SJCRH30 (cell line): ENCODE results near the gene CIBAR2. TPM values are rescaled to one million over a fixed set of nuclear protein-coding genes. Genes with fewer than 3 reads are reported as not detected.
A peak's percentile ranks its signal among the peaks of the same experiment; 100 is the strongest.

Experiments
- DNase-seq, 2 experiments: peaks; one replicate each; pipeline ENCODE4 v3.0.0-alpha.2; 2015 to 2020
- H3K27ac ChIP-seq: fragments of 250-450 bp; sonication (Bioruptor Pico); 2 replicates; pipeline ENCODE4 v1.5.1; 2020; ENCODE audit warnings: mild to moderate bottlenecking, moderate library complexity
- H3K27me3 ChIP-seq: fragments of 250-450 bp; sonication (Bioruptor Pico); 2 replicates; pipeline ENCODE4 v1.5.1; 2020; ENCODE audit warnings: mild to moderate bottlenecking, moderate library complexity
- H3K36me3 ChIP-seq: fragments of 250-450 bp; sonication (Bioruptor Pico); 2 replicates; pipeline ENCODE4 v1.5.1; 2020; ENCODE audit warnings: mild to moderate bottlenecking, moderate library complexity
- H3K4me1 ChIP-seq: fragments of 250-450 bp; sonication (Bioruptor Pico); 2 replicates; pipeline ENCODE4 v1.5.1; 2020; ENCODE audit warnings: mild to moderate bottlenecking, moderate library complexity
- H3K4me3 ChIP-seq: fragments of 250-450 bp; sonication (Bioruptor Pico); 2 replicates; pipeline ENCODE4 v1.5.1; 2020; ENCODE audit warnings: mild to moderate bottlenecking, moderate library complexity
- H3K9me3 ChIP-seq: fragments of 250-450 bp; sonication (Bioruptor Pico); replicated peaks from 2 replicates; pipeline ENCODE4 v1.5.1; 2020; ENCODE audit warnings: mild to moderate bottlenecking, moderate library complexity
- total RNA-seq: library from RNA; depleted of rRNA; stranded (reverse); fragments of >200 nt; shearing (Covaris generic); gene quantifications from 2 replicates; pipeline ENCODE4 v1.2.3, GENCODE V29; 2014

Gene CIBAR2
- total RNA-seq, 1 experiment from 2014 or later: 0.04 TPM

DNA sequence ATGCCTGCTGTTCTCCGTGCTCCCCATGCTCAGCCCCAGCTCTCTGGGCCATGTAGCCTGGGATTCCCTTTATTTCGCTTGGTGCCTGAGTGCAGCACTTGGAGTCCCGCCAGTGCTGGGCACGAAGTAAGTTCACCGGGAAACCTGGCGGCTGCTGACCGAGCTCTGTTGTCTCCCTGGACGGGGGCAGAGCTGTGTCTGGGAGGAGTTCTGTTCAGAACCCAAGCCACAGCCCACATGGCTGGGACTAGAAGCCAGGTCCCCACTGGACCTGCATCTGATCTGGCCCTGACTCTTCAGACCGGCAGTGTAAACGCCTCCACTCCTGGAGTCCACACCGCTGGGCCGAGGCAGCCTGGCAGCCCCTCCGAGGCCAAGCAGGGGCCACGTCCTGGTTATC lies 37.5 kb upstream of the CIBAR2 start:
- Histone ChIP-seq H3K4me1 (peaks cover 69% of the 10 kb centered on the region), H3K9me3 (no peaks in the 10 kb centered on the region), H3K27ac (no peak overlapping the region), H3K4me3 (no peak overlapping the region), H3K36me3 (no peaks in the 10 kb centered on the region), H3K27me3 (no peaks in the 10 kb centered on the region)
- no peak for DNase-seq

DNA sequence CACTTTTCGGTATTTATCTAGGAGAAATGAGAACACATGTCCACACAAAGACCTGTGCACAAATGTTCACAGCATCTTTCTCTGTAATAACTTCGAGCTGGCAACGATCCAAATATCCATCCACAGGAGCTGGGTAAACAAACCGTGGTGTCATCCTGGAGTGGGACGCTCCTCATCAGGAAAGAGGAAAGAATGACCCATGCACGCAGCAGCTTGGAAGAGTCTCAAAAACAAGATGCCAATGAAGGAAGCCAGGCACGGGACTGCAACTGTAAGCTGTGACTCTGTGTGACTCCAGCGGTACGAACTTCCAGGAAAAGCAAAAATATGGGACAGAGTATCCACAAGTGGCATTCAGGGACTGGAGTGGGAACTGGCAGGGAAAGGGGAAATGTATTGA lies 36.7 kb upstream of the CIBAR2 start:
- peak in 1 of 2 experiments; percentile 55 for DNase-seq
- peaks cover 74% of the 10 kb centered on the region for H3K4me1 ChIP-seq

DNA sequence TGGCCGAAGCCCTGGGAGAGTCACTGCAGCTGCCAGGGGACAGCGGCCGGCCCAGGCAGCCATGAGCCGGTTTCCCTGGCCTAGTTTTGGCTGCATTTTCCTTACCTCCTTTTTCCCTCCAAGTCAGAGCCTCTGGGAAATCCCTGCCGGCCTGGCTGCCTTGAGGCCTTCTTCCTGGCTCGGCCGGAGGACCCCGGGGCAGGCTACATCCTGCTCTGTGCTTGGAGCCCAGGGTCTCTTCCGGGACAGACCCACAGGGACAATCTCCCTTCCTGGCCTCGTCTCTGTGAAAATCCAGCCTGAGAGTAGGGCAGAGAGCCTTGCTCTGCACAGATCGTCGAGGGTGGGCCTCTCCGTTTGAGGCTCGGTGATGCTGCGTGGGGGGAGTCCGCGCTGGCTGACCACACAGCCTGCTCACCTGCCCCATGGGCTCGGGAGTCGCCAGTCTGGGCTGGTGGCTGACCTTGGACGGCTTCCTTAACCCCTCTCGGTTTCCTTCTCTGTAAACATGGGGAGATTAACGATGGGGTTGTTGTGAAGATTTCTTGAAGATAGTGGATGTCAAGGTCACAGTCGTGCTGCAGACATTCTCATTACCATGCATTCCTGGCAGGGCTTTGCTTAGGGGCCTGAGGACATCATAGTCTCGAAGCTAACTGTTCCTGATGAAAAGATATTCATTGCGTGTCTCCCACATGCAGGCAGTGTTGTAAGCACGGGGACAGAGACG lies 34.8 kb upstream of the CIBAR2 start:
- peak; percentile 74 to 79 for DNase-seq
- Histone ChIP-seq H3K27ac (peak overlapping the region; percentile 80), H3K36me3 (no peaks in the 10 kb centered on the region), H3K9me3 (no peaks in the 10 kb centered on the region), H3K27me3 (no peaks in the 10 kb centered on the region), H3K4me1 (peaks cover 60% of the 10 kb centered on the region), H3K4me3 (peak overlapping the region; percentile 33)

More for the DNA sequence above, 36.7 kb upstream of the CIBAR2 start:
- Histone ChIP-seq H3K4me3 (no peak overlapping the region), H3K36me3 (no peaks in the 10 kb centered on the region), H3K27me3 (no peaks in the 10 kb centered on the region), H3K9me3 (no peaks in the 10 kb centered on the region), H3K27ac (no peak overlapping the region)

DNA sequence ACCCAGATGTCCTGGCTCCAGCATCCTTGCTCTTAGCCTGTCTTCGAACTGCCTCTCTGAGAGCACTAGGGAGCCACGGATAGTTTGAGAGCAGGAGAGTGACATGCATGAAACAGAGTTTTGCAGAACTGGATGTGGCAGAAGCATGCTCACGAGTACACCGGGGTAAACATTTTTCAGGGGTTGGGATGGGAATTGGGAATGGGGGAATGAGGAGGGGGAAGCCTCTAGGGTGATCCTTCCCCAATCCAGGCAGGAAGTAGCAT lies 34.2 kb upstream of the CIBAR2 start:
- peak overlapping the region; percentile 33; the same call in 1 of the 2 replicates for H3K4me3 ChIP-seq
- no peak for DNase-seq
- H3K36me3 ChIP-seq: no peaks in the 10 kb centered on the region
- H3K9me3 ChIP-seq: no peaks in the 10 kb centered on the region
- H3K27me3 ChIP-seq: no peaks in the 10 kb centered on the region
- H3K4me1 ChIP-seq: peaks cover 56% of the 10 kb centered on the region
- H3K27ac ChIP-seq: peak overlapping the region; percentile 80

DNA sequence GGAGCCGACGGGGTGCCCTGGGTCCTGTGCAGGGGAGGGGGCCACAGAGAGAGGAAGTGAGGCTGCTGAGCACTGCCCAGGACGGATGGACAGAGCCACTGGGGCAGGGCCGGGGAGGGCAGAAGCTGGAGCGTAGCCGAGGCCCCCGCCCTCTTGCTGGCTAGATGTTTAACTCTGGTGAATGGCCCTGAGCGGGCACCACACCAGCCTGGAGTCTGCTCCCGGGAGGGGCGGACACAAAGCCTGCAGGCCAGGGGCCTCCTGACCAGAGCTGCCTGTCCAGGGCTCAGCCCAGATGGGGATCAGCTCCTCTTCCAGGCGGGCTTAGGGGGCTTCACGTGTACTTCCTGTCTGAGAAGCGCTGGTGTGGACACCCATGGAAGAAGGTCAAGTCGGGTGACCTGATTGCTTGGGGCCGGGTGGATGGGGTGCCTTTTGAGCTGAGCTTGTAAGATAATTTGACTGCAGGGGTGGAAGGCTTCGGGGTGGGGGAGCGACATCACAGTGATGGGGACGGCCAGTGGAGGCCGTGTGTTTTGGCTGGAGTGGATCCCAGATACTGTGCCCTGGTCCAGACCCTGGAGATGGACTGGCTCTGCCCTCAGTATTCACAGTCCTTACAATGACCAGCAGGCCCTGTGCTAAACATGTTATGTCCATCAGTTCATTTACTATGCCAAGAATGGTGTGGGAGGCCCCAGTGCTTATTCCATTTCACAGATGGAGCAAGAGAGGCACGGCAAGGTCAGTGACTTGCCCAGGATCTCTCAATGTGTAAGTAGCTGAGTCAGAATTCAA lies 33.7 kb upstream of the CIBAR2 start:
- Histone ChIP-seq H3K9me3 (no peaks in the 10 kb centered on the region), H3K27me3 (no peaks in the 10 kb centered on the region), H3K4me1 (peaks cover 53% of the 10 kb centered on the region), H3K27ac (peak overlapping the region; percentile 80; the same call in 1 of the 2 replicates), H3K4me3 (no peak overlapping the region; the same call in 1 of the 2 replicates), H3K36me3 (no peaks in the 10 kb centered on the region)
- no peak for DNase-seq

DNA sequence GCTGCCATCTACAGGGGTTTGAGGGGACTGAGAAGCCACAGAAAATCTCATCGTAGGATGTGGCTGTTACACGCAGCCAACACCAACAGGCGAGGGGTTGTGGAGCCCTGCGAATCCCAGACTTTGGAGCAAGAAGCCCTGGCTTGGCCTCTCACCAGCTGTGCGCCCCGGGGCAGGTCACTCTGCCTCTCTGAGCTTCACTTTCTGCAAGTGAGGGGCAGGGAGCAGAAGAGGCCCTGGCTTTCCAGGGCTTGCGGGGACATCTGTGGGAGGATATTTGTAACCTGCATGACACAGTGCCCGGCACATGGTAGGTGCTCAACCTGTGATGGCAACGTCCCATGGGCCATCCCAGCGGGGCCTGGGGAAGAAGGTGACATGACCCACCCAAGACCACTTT lies 32.9 kb upstream of the CIBAR2 start:
- Histone ChIP-seq H3K36me3 (no peaks in the 10 kb centered on the region), H3K4me3 (no peak overlapping the region), H3K27ac (no peak overlapping the region; the same call in 1 of the 2 replicates), H3K4me1 (peaks cover 47% of the 10 kb centered on the region), H3K9me3 (no peaks in the 10 kb centered on the region), H3K27me3 (no peaks in the 10 kb centered on the region)
- DNase-seq: no peak

DNA sequence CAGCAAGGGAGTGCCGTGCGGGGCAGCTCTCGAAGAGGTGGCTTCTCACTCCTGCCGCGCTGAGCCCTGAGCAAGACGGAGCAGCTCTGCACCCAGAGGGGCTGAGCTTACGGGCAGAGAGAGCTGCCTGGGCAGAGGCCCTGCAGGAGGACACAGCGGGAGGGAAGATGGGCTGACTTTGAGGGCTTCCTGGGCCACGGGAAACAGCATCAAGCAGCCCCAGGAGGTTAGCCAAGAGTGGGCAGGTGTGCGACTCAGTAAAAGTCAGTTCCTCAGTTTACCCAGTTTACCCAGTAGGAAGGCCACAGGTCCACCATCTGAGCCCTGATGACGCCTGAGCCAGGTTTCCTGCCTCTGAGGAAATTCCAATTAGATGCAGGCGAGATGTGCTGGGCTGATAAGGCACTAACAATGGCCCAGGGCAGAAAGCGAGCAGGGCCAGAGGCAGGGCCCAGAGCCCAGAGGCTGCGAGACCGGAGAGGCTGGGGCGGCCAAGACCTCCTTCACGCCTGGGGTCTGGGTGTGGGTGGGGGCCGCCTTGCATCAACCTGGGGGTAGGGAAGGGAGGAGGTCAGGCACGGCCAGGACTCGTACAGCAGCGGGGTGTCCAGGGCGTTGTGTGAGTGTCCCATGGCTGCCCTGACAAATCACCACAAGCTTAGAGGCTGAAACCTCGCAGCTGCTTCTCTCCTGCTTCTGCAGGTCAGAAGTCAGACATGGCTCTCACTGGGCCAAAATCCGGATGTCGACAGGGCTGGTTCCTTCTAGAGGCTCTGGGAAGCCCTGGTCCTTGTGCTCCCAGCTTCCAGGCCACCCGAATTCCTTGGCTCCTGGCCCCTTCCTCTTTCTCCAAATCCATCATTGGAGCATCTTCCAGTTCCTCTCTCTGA lies 32.0 kb upstream of the CIBAR2 start:
- no peaks in the 10 kb centered on the region for H3K27me3 ChIP-seq
- no peaks in the 10 kb centered on the region for H3K9me3 ChIP-seq
- no peak for DNase-seq
- H3K4me3 ChIP-seq: no peak overlapping the region
- H3K27ac ChIP-seq: peak overlapping the region; percentile 25; the same call in 1 of the 2 replicates
- no peaks in the 10 kb centered on the region for H3K36me3 ChIP-seq
- peaks cover 44% of the 10 kb centered on the region for H3K4me1 ChIP-seq

DNA sequence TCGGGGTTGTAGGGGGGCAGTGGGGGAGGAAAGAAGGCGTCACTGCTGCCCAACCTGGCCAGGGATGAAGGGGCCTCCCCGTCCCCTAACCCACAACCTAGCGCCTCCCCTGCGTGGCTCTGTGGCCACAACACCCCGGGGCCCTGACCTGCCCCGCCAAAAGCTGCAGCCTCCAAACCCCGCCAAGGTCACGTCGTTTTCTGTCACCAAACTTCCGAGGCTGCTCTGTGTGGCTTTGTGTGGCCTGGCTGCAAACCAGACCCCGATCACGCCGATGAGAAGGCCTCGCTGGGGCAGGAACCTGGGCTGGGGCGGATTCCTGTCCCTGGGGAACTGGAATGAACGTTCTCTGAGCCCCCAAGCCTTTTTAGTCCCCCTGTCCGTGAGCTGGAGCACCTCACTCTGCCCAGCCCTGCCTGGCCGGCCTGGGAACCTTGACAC lies 30.5 kb upstream of the CIBAR2 start:
- H3K4me3 ChIP-seq: no peak overlapping the region
- H3K9me3 ChIP-seq: no peaks in the 10 kb centered on the region
- peaks cover 31% of the 10 kb centered on the region for H3K4me1 ChIP-seq
- H3K27ac ChIP-seq: no peak overlapping the region
- DNase-seq: no peak
- no peaks in the 10 kb centered on the region for H3K36me3 ChIP-seq
- no peaks in the 10 kb centered on the region for H3K27me3 ChIP-seq

DNA sequence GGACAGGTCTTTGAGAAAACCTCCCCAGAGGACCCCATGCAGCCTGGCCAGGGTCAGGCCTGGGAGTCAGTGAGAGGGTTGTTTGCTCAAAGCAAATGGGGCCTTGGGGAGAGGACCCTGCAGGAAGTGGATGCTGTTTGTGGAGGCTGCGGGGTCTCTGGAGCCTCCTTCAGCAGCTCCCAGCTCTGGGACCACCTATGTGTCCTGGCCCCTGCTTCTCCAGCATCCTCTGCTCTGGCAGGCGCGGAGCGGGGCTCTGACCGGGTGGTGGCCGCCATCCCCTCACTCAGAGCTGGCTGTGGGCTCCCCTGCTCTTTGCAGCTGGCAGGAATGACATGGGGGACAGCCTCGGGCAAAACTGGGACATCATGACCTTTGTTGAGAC lies 29.8 kb upstream of the CIBAR2 start:
- peaks cover 26% of the 10 kb centered on the region for H3K4me1 ChIP-seq

DNA sequence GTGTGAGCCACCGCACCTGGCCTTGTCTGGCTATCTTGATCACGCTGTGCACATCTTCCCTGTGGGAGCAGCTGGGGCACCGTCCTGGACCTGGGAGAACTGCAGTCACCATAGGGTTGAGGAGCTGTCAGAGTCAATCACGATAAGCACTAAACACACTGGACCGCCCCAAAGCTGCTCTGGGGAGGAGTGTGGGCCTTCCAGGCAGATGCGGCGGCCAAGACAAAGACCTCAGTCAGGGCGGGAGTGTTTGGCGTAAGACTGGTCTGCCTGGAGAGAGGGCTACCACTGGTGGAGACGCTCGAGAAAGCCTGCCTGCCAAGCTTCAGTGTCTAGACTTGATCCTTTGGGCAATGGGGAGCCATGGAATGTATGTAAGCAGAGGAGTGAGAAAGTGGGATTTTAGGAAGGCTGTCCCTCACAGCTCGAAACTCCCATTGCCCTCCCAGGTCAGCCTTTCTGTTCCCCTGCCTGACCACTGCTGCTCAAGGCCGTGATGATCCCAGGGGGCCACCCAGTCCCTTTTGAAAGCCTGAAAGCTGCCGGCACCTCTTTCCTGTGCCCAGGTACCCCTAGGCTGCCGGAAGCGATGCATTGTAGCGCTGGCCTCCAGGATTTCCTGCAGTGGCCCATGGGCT lies 29.3 kb upstream of the CIBAR2 start:
- Histone ChIP-seq H3K4me1 (peaks cover 21% of the 10 kb centered on the region), H3K36me3 (no peaks in the 10 kb centered on the region), H3K9me3 (no peaks in the 10 kb centered on the region), H3K27ac (no peak overlapping the region), H3K27me3 (no peaks in the 10 kb centered on the region), H3K4me3 (no peak overlapping the region)
- peak; percentile 27 to 42 for DNase-seq

More for the DNA sequence above, 29.8 kb upstream of the CIBAR2 start:
- H3K27ac ChIP-seq: no peak overlapping the region
- no peak overlapping the region for H3K4me3 ChIP-seq
- no peaks in the 10 kb centered on the region for H3K36me3 ChIP-seq
- H3K9me3 ChIP-seq: no peaks in the 10 kb centered on the region
- DNase-seq: no peak
- H3K27me3 ChIP-seq: no peaks in the 10 kb centered on the region

DNA sequence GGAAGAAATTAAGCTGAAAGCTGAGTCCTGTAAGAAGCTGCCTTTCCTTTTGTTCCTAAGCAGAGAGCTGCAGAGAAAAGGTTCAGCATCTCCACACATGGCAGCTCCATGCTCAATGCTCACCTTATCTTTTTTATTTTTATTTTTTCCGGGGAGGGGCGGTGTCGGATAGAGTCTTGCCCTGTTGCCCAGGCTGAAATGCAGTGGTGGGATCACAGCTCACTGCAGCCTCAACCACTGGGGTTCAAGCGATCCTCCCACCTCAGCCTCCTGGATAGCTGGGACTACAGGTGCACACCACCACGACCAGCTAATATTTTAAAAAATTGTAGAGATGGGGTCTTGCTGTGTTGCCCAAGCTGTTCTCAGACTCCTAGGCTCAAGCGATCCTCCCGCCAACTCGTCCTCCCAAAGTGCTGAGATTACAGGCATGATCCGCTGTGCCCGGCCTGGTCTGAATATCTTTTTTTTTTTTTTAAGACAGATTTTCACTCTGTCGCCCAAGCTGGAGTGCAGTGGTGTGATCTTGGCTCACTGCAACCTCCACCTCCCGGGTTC lies 28.3 kb upstream of the CIBAR2 start:
- no peaks in the 10 kb centered on the region for H3K9me3 ChIP-seq
- H3K36me3 ChIP-seq: no peaks in the 10 kb centered on the region
- H3K4me1 ChIP-seq: peaks cover 16% of the 10 kb centered on the region
- no peak overlapping the region for H3K27ac ChIP-seq
- H3K4me3 ChIP-seq: no peak overlapping the region
- no peak for DNase-seq
- H3K27me3 ChIP-seq: no peaks in the 10 kb centered on the region

DNA sequence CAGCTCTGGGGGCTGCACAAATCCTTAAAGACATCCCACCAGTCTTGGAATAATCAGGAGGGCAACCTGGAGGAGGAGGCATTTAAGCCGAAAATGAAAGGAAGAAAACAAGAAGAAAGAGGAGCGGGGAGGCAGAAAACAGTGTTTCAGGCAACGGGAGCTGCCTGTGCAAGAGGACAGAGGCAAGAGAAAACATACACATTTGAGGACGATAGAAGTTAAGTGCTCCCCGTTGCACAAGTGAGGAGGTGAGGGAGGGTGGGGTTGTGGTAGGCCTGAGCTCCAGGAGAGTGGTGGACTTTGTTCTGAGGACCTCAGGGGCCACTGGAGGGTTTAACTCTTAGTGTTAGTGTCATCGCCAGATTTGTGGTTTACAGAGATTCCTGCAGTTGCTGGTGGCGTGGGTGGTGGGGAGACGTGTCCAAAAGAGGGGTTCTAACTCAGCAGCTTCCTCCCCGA lies 27.6 kb upstream of the CIBAR2 start:
- Histone ChIP-seq H3K9me3 (no peaks in the 10 kb centered on the region), H3K27ac (no peak overlapping the region), H3K4me3 (no peak overlapping the region), H3K36me3 (no peaks in the 10 kb centered on the region), H3K4me1 (peaks cover 17% of the 10 kb centered on the region), H3K27me3 (no peaks in the 10 kb centered on the region)
- no peak for DNase-seq

DNA sequence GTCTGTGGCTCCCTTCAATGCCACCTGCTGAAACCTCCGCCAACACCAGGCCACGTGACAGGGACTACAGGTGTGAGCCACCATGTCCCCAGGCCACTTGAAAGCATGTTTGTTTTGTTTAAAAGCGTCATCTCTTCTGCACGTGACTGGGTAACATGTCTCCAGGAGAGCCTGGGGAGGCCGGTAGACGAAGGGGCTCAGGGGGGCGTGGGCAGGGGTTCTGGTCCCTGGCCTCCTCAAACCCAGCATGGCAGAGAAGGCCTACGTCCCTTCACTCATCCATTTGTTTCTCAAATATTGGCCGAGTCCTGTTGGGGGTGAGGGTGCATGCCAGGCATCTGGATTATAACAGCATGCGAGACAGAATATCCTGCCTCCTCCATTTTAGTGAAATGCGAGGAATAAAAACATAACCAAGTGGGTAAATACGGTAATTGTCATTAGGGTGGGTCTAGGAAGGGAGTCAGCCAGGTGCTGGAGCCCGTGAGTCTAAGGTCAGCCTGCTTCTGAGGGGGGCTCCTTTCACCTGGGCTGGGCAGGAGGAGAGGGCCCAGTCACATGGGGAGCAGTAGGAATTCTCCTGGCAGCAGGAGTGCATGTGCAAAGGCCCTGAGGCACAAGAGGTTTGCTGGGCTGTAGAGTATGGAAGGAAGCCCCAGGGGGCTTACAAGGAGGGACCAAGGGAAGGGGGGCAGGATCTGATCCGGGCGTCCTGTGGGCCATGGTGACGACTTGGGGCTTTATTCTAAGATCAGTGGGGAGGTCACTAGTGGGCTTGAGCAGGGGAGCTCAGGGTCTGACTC lies 26.8 kb upstream of the CIBAR2 start:
- Histone ChIP-seq H3K36me3 (no peaks in the 10 kb centered on the region), H3K27me3 (no peaks in the 10 kb centered on the region), H3K9me3 (no peaks in the 10 kb centered on the region), H3K4me3 (no peak overlapping the region), H3K27ac (no peak overlapping the region), H3K4me1 (peaks cover 18% of the 10 kb centered on the region)
- no peak for DNase-seq
